GM12891 (cell line): ENCODE data around the gene RNU7-1.

Source experiments
- PAX5 ChIP-seq: IDR thresholded peaks from 2 replicates; pipeline ENCODE4 v1.6.1; 2011; ENCODE audit warnings: low read length, moderate library complexity, mild to moderate bottlenecking; ENCODE audit not compliant: insufficient read depth, severe bottlenecking
- POLR2A ChIP-seq: IDR thresholded peaks from 2 replicates; pipeline ENCODE4 v1.6.1; 2011; ENCODE audit warnings: low read depth, low read length, control low read depth
- POLR2AphosphoS5 ChIP-seq: IDR thresholded peaks from 2 replicates; pipeline ENCODE4 v1.6.1; 2011; ENCODE audit warnings: low read depth, low read length, control low read depth
- TAF1 ChIP-seq: IDR thresholded peaks from 2 replicates; pipeline ENCODE4 v1.6.1; 2011; ENCODE audit warnings: low read depth, low read length, control low read depth

DNA sequence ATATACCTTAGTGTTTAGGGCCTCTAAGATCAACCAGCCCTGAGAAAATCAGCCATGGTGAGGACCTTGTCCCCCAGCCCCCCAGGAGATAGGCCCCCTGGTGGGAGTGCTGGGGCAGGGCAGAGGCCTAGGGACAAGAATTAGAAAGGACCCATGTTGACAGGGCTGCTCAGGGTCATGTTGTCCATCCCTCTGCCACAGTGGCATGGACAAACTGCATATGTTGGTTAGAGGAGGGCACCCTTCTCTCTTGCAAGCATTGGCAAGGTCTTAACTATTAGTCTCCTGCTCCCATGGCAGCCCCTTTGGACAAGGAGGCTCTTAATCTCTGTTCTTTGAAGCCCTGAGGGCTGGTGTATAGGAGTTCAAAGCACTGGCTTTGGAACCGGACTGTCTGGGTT, 6.8 kb downstream of the RNU7-1 start:
- TF ChIP-seq POLR2A (no peak), POLR2AphosphoS5 (no peak), PAX5 (no peak), TAF1 (no peak)
